Measurements from ENCODE around the gene CDH10. TPM values are rescaled to one million over a fixed set of nuclear protein-coding genes. Genes with fewer than 3 reads are reported as not detected.

Gene CDH10
- total RNA-seq, 1 donor from 2014 or later = 0.07 TPM

DNA sequence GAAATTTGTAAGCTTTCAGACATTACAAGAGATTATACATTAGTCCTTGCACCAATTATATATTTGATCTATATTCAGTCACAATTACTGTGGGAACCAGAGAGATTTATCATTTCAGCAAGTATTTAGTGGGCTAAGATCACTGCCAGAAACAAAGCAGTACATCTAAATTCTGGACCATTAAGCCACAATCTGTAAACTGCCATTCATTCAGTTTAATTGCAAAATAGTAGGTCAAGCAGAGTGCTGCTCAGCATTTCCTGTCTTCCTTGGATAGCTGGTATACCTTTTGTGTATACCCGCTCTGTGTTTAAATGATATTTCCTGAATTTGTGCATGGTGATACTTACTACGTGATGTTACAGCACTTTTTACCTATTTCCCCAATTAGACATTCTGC, 42.6 kb downstream of the CDH10 start:
- DNase-seq (ENCODE audit: low read depth, low spot score) = no peak

DNA sequence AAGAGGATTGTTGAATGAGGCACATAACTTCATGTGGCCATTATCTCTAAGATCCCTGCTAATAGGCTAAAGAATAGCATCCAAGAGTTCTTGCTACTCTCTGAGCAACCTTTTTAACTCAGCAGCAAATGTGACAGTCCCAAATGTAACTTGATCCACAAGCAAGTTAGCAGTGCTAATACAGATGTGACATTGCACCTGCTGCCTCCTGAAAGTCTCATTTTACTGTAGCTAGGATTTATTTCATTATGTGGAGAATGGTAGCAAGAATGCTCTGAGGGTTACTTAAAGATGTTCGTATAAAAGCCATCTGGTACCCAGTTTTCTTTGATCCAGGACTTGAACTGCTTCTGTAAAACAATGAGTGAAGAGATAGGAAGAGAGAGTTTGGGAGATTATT, 45.8 kb downstream of the CDH10 start:
- no peak for DNase-seq (ENCODE audit: low read depth, low spot score)

DNA sequence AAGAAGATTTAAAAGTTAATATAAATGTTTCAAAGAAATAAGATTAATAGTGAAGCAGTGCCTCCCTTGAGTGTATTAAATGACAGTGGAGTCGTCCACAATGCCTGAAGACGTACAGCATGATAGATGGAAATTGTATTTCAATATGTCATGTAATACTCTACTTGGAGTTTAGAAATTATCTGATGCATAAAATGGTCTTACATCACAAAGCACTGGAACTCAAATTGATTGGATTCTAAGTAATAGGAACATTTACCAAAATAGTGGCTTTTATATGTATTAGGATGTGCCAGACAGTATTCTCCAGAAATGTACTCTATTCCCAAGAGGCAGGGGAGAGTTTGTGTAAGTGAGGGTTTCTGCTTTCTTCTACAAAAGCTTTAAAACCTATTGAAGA, 49.4 kb downstream of the CDH10 start:
- no peak for DNase-seq (ENCODE audit: low read depth, low spot score)

DNA sequence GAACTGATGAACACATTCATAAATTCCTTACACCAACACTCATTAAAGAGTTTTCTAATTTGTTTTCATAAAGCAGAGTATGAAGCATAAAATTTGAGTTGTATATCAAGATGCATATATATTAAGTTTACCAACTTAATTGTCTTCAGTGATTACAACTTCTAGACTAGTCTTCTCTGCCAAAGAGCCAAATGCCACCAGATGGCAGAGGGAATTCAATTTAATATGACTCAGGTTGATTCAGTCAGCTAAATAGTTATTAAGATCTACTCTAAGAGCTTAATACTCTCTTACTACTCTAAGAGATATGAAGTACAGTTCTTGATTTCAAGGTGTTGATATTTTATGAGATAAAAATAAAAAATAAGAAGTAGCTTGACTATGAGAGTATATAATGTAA, 53.4 kb downstream of the CDH10 start:
- DNase-seq (ENCODE audit: low read depth, low spot score) = no peak

DNA sequence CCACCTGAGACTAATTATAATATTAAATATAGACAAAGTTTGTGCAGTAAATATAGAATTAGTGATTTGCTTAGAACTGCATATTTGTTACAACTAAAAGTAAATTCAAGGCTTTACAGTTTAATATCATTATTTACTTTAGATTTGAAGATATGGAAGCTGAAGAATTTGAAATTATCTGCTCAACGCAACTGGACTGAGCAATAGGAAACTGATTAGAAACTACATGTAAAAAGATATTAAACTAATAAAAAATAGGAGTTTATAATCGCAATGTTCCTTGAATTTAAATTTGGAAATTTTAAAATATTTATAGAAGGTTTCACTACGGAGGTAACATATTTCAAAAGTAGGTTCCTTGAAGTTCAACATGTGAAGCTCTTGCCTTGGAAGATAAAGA, 55.2 kb downstream of the CDH10 start:
- DNase-seq (ENCODE audit: low read depth, low spot score) = no peak

DNA sequence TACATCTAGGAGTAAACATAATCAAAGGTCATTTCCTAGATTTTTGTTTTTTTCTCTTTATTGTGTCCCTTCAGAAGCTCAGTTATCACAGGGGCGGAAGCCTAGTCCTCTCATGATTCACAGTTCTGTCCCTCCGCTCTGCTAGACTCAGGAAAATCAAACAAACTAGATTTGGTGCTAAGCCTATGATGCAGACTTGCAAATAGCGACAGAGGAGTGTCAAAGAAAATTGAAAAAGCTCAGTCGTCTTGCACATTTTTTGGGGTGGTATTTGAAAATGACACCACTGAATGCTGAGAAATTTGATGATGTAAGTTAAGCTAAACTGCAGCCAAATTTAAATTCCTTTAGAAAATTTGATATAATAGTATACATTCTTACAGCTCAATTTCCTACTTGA, 59.0 kb downstream of the CDH10 start:
- no peak for DNase-seq (ENCODE audit: low read depth, low spot score)

DNA sequence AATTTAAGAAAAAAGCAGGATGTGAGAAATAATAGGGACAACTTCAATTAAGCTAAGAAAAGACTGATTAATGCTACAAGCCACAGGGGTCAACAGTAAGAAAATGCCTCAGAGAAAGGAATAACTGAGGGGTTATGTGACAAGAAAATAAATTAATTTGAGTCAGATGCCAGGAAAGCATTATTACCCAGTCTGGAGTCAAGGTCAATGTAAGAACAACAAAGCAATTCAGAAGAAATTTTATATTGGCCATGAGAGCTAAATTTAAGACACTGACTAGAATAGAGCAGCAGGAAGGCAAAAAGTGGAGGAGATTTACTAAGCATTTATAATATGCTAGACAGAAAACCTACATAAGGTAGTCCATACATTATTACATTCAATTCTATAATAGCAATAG, 73.5 kb downstream of the CDH10 start:
- DNase-seq (ENCODE audit: low read depth, low spot score) = no peak

DNA sequence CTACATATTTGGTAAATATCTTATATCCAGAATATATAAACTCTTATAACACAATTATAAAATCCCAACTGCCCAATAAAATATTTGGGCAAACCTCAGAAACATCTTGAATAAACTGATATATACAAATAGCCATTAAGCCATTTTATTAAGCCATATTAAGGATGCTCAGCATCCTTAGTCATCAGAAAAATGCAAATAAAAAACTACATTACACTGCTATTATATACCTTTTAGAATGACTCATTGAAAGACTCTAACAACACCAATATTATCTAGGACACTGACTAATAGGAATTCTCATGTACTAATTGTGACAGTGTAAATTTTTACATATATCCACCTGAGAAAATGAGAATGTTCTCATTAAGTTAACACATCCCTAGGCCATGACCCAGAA, 77.8 kb downstream of the CDH10 start:
- no peak for DNase-seq (ENCODE audit: low read depth, low spot score)

DNA sequence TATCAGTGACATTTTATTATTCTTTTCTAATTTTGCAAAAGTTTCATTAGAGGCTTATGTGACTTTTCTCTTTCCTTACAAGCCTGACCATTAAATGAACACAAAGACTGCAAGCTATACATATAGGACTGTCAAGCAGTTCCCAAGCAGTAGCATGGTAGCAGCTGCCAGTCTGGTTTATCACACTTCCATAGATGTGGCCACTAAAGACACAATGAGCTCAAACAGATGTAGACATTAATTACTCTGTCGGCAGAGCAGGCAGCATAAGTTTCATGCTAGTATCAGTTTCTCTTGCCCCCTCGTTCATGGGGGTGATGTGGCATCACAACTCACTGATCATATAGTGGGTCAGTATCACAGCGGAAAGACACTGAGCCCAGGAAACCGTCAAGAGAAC, 89.5 kb downstream of the CDH10 start:
- DNase-seq (ENCODE audit: low read depth, low spot score) = no peak

DNA sequence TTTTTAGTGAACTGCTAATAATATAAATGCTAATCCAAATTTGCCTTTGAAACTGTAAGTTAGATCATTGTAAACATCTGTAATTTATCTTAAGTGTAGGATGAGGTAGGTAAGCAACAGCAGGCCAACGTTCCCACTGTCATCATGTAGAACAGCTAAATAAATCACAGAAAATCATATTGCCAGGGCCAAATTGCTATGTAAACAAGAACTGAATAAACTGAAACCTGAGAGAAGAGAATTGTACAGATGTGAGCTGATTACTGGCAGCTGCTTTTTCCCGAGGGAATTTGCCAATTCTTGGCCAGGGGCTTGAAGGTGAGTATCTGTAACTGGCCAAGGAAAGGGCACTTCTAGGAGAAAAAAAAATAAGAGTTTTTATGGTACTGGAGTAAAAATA, 97.6 kb downstream of the CDH10 start:
- no peak for DNase-seq (ENCODE audit: low read depth, low spot score)

DNA sequence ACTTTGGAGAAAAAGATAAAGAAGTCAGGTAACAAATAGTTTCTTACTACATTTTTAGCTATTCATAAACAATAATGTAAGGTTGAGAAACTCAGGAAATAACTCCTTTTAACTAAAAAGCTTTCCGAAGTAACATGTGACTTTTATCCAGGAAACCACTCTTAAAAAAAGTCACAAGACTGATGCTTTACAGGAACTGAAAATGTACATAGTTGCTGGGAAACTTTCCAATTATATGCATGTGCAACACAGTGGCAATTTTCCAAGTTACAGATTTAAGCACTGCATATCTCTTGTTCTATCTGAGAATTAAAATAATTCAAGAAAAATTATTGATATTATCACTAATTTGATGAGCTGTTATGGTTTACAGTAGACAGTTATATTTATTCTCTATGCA, 105.2 kb downstream of the CDH10 start:
- no peak for DNase-seq (ENCODE audit: low read depth, low spot score)

DNA sequence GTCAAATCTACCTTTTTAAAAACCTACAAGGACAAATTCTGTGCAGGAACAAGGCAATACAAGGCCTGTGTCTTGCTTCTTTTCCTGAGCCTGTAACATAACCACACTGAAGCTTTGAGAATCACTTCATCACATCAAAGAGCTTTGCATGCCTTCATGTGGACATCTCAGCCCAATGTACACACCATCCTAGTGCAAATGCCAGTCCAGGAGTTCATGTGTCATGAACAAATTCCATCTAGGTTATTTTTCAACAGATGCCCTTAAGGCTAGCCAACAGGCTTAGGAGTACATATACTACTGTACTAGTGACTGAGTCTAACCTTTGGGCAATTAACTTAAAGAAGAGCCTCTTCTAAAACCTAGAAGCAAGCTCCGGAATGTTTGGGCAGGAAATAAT, 106.4 kb downstream of the CDH10 start:
- DNase-seq (ENCODE audit: low read depth, low spot score) = no peak

DNA sequence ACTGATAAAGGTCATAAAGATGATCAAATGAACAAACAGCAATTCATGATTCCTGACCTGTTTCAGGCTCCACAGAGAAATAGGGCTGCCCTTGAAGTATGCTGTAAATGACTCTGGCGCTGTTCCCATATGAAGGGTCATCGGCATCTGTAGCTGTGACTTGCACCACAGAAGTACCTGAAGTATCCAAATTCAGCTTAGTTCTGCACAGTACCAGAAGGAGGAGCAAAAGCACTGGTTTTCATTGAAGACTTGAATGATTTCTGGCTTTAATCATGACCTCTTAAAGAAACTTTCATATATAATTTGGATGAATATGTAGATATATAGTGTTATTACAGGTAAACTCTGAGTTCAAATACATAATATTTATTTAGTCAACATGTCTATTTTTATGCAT, 109.1 kb downstream of the CDH10 start:
- DNase-seq (ENCODE audit: low read depth, low spot score) = no peak

DNA sequence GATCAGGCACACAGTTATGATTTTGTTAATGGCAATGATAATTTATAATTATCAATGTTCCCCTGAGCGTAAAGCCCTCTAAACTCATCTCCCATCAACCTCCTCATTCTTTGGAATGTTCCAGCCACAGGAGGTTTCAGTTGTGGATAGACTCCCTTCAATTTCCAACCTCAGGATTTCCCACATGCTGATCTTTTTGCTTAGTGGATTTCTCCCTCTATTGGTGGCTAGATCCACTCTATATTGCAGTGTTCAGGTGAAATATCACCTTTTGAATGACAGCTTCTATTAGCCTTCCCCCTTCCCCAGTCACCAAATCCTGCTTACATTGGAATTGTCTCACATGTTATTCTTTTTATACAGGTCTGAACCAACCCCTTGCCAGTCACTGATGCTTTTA, 113.9 kb downstream of the CDH10 start:
- no peak for DNase-seq (ENCODE audit: low read depth, low spot score)

DNA sequence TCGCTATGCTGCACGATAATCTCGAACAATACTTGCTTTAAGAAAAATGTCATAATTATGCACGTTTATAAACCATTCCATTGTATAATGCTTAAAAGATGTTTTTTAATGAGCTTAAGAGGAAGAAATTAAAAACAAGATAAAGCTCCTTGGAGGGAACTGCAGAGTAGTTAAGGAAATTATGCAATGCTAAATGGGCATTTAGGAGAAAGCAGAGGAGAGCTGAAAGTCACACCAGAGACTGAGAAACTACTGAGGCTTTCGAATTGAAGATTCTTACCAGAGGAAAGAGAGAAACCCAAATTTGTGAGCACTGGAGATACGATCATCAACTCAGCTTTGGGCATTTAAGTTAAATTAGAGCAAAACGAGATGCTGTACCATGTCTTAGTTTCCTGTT, 119.4 kb downstream of the CDH10 start:
- no peak for DNase-seq (ENCODE audit: low read depth, low spot score)

DNA sequence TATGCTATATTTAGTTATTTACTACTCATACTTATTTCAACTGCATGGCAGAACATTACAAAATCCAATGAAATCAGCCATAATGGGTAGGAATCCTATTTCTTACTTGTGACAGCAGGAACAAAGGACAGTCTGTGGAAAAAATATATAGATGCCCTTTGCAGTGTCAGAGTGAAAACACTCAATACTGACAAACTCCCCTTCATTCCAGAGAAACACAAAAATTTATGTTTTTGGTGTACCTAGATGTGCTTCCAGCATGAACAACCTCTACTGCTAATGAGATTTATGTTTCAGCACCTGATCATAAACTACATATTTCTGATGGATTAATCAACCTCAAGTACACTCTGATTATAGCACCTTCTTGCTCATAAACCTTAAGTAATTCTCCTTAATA, 132.4 kb downstream of the CDH10 start:
- DNase-seq (ENCODE audit: low read depth, low spot score) = no peak

DNA sequence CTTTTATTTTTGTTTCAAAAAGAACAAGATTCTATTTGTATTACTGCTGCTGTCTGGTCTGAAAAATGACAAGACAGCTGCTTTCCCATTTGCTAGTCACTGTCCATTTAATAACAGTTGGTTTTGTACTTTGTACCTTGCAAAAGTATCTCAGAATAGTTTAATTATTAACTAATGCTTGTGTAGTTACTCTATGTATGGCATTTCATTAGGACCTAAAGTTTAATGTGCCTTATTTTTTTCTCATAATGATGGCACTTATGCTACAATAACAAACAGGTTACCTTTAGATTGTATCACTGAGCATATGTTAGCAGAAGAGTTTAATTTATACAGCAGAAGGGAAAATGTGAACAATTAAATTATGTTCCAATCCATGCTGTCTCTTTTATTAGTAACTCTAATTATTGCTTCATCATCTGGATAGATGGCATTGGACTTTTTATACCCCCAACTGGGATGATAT, 134.2 kb downstream of the CDH10 start:
- no peak for DNase-seq (ENCODE audit: low read depth, low spot score)

DNA sequence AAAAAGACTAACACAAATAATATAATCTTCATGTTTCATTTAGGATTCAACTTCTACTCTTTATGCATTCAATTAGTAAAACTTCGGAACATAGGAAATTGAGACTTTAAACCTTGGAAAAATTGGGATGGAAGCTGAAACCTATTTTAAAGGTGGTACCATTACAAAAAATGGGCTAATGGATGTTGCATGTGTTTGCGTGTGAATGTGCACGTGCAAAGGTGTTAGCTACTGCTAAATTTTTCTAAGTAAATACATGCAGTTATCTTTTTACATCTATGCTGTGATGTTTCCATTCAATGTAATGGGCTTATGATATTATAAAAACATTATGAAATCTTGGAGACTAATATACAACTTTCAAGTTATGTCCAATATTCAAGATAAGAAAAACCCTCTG, 134.8 kb downstream of the CDH10 start:
- DNase-seq (ENCODE audit: low read depth, low spot score) = no peak

DNA sequence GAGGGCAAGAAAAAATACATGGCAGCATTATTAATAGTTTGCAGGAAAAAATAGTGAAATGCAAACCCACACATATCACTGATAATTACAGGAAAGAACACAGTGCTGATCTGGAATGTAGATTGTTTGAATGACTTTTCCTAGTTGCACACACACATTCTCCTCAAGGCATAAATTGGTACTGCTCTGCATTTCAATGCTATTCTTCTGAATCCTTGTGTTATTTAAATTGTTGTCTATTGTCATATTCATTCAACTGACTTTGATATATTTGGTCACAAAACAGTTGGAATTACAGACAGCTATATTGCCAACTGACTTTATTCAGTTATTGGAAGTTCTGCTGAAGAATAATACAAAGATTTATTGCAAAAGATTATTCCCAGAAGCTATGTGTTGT, 139.5 kb downstream of the CDH10 start:
- no peak for DNase-seq (ENCODE audit: low read depth, low spot score)

DNA sequence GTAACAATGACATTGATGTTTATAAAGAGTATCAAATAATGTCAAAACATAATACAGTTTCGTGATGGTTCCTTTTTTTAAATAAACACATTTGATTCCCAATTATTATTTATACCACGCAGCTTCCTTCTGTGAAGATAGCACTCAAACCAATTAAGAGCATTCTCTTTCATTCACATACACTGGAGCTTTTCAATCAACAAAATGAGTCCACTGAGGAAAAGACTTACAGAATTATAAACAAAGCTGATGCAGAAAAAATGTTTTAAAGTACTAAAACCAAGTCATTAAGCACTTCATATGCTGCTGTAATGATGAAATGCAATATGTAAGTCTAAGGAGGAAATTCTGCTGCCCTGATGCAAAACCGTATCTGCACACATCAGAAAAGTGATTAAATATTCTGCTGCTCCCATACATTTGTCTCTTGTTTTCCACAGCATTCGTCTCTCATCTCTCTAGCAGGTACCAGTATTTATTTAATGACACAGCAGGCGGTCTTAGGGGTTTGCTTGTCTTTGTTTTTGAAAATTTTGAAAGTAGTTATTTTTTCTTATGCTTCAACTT, 147.1 kb downstream of the CDH10 start:
- DNase-seq (ENCODE audit: low read depth, low spot score) = no peak

DNA sequence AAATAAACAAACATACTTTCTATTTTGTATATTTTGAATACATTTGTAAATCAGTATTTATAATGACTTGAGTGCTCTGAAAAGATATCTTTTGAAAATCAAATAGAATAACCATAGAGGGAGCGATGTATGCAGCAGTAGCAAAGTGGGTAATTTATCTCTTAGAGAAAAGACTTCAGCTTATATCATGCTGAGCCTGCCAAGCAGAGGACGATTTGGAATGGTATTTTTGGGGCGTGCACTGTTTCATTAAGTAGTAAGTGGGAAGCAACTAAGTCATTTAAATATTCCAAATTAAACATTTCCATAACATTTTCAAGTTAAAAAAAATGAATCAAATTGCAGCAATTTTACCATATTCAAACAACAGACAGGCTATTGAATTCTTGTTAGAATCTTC, 147.6 kb downstream of the CDH10 start:
- DNase-seq (ENCODE audit: low read depth, low spot score) = no peak

DNA sequence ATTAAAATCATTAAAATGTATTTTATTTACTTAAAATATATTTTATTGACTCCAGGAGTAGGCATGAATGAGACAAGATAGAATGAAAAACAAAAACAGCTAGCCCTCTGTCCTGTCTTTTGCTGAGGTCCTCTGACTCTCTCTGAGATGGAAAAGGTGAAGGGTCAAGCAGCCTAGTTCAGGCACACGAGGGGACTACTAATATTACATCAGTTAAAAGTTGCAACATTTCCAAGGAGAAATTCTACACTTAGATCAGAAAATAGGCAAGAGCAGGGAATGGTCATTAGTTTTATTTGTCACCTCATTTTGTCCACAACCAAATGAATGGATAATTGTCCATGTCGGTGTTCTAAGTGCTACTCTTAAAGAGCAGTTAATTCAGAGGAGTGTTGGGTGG, 148.5 kb downstream of the CDH10 start:
- no peak for DNase-seq (ENCODE audit: low read depth, low spot score)

DNA sequence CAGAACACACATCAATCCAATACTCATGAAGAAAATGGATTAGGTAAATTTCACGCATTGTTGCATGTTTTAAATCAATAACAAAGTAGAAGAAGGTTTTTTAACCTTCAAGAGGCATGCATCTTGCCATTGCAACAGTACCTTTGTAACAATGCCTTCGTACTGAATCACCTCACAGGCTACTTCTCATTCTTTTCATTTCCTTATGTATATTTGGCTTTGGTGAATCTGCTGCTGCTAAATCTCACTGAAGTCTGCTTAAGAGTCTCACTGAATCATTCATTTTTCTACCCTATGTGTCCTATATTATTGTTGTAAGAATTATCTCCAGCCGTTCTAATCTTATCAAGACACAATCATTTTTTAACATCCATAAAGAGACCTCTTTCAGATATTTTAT, 152.5 kb downstream of the CDH10 start:
- DNase-seq (ENCODE audit: low read depth, low spot score) = no peak

DNA sequence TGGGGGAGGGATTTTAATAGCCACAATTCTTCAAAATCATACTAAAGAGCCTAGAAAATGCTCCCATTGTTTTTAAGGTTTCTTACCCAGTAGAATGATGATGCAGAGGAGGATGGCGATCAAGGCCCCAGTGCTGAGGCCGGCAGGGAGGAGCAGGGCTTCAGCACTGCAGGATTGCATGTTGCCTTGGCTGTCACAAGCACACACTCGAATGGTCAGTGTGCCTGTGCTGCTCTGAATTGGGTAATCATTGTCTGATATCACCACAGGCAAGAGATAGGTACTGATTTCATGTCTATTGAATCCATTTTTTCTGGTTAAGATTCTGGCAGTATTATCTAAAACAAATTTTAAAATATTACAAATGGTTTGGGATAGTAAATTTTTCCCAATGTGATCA, 153.3 kb downstream of the CDH10 start:
- no peak for DNase-seq (ENCODE audit: low read depth, low spot score)
